Fibroblast of the aortic adventitia (primary cell): Measurements from ENCODE around the gene DENND1A. TPM values are rescaled to one million over a fixed set of nuclear protein-coding genes. Genes with fewer than 3 reads are reported as not detected.

Source experiments
- DNase-seq: peaks from one replicate; pipeline ENCODE4 v3.0.0-alpha.2; 2010; ENCODE audit warnings: low read depth
- H3K4me3 ChIP-seq: 2 replicates; pipeline ENCODE4 v1.5.1; 2011; ENCODE audit warnings: low read depth, mild to moderate bottlenecking, control low read depth, low read length, moderate library complexity
- total RNA-seq: library from RNA; depleted of rRNA; stranded (reverse); fragments of >200 nt; gene quantifications from 2 replicates; pipeline ENCODE4 v1.2.3, GENCODE V29; 2012; ENCODE audit warnings: low replicate concordance
- TF ChIP-seq, protein P1 (sequence below): IDR thresholded peaks from 2 replicates; pipeline ENCODE4 v1.5.1; 2011; ENCODE audit warnings: mild to moderate bottlenecking, low read length, control low read depth, inconsistent platforms; ENCODE audit not compliant: insufficient read depth

The DENND1A gene
- total RNA-seq, 1 donor: 27.7 TPM

DNA sequence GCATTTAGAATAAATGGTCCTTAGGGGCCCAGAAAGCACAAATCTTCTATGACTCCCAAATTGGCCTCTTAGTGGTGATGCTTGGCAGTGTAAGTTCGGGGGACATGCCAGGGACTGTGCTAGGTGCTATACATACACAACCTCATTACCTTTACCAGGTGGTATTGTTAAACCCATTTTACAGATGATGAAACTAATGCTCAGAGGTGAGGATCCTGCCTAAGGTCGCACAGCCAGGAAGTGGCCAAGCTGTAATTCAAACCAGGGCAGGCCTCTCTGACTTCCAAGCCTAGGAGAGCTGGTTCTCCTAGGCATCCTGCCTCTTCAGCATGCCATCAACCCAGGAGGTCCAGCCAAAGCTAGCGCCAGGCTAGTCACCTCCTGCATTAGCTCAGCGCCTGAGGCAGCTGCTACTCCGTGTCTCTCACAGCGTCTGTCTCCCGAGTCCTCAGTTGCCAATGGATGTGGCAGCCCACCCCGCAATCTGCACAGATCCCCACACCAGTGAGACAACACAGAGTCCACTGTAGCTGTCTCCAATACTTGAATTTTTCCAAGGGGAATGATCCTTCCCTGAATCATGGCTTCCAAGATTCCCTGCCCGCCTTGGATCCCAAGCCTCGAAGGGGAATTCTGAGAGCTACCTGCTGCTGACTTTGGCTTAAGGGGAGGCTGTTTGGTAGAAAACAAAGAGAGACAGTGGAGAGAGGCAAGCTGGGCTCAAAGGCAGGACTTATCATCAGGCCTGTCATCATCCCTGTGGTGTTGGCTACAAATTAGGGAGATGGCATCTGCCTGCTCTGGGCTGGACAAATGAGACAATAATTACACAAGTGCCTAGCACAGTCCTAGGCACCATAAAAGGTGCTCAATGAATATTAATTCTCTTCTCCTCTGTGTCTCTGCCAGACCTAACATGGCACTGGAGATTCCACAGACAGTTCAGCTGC, 521.3 kb downstream of the DENND1A start:
- no peak overlapping the region for H3K4me3 ChIP-seq
- TF ChIP-seq, protein P1, sequence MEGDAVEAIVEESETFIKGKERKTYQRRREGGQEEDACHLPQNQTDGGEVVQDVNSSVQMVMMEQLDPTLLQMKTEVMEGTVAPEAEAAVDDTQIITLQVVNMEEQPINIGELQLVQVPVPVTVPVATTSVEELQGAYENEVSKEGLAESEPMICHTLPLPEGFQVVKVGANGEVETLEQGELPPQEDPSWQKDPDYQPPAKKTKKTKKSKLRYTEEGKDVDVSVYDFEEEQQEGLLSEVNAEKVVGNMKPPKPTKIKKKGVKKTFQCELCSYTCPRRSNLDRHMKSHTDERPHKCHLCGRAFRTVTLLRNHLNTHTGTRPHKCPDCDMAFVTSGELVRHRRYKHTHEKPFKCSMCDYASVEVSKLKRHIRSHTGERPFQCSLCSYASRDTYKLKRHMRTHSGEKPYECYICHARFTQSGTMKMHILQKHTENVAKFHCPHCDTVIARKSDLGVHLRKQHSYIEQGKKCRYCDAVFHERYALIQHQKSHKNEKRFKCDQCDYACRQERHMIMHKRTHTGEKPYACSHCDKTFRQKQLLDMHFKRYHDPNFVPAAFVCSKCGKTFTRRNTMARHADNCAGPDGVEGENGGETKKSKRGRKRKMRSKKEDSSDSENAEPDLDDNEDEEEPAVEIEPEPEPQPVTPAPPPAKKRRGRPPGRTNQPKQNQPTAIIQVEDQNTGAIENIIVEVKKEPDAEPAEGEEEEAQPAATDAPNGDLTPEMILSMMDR: no peak
- DNase-seq: no peak

DNA sequence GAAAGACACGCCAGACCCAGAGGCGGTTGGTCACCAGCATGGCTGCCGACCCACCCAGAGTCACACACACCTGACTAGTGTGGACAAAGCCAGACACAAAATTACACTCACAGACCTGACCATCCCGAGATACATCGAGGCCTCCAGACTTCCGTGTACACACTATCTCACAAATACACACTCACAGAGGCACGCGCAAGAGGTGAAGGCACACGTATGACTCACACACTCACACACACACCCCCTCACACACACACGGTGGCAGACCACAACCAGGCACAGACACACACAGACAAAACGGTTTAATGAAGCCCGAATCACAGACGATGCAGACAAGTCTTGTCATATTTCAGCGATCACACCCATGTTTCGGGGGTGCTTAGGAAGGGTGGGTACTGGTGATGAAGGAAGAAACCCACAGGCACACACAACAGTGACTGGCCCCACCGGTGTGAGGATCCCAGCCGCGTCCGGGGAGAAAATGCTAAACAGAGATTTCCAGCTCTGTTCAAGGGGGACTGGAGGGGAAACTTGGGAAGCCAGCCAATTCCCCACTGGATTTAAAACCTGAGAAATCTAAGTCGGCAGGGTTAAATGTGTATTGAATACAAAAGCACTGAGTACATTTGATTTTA, 522.6 kb downstream of the DENND1A start:
- DNase-seq: no peak
- TF ChIP-seq, protein P1: no peak
- no peak overlapping the region for H3K4me3 ChIP-seq

DNA sequence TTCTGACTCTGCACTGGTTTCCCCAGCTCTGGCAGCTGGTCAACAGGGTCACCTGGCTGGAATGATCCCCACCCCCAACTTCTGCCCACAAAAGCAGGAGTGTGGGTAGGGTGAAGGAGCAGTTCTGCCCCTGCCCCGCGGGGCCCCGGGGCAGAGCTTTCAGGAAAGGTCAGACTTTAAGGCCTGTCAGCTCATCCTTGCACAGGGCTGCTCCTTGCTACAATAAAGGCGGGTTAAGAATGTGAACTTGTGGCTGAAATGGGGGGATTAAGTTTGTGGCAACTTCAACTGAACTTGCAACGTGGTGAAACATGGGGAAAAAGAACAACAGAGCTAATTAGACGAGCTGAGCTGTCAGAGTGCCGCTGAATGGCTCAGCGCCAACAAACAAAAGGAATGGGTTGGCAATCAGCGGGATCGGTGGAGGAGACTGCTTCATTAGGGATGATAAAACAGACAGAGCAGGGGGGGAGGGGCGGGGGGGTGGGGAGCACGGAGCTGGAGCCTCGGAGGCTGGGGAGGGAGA, 523.2 kb downstream of the DENND1A start:
- TF ChIP-seq, protein P1: no peak
- no peak overlapping the region for H3K4me3 ChIP-seq
- no peak for DNase-seq

DNA sequence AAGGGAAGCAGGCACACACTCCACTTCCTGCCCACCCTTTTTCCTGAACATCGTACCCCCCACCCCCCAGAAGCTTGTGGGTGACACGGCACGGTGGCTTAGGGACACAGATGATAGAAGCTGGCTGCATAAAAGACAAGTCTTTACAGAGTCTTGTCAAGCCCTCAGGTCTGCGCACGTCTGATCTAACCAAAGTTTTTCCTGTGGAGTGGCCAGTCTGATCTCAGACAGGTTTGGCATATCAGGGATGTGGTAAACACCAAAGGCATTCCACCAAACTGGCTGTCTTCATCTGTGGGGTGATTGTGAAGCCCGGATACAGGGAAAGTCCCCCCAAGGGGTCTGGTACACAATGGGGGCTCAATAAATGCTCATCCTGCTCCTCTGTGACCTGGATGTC, 523.9 kb downstream of the DENND1A start:
- DNase-seq: no peak
- H3K4me3 ChIP-seq: no peak overlapping the region
- TF ChIP-seq, protein P1: no peak

DNA sequence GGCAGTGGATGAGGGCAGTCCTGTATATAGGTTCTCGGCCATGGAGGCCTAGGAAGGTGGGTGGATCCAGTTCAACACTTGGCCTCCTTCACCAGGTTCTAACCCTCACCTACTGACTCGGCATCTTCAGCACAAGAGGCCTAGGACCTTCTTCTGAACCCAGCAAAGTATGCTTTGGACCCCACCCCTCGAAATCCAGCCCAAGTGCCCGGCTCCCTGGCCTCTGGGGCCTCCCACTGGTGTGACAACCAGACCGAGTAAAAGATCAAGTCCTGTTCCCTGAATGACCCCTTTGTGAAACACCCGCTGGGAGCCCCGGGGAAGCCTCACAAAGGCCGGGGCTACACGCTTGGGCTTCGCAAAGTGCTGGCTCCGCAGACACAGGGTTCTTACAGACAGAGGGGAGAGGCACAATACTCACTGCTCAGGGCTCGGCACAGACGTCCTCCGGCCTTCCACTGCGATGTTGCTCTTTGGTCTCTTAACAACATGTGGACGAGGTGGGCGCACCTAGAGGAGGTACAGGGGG, 526.9 kb downstream of the DENND1A start:
- TF ChIP-seq, protein P1: no peak
- no peak for DNase-seq
- H3K4me3 ChIP-seq: no peak overlapping the region

DNA sequence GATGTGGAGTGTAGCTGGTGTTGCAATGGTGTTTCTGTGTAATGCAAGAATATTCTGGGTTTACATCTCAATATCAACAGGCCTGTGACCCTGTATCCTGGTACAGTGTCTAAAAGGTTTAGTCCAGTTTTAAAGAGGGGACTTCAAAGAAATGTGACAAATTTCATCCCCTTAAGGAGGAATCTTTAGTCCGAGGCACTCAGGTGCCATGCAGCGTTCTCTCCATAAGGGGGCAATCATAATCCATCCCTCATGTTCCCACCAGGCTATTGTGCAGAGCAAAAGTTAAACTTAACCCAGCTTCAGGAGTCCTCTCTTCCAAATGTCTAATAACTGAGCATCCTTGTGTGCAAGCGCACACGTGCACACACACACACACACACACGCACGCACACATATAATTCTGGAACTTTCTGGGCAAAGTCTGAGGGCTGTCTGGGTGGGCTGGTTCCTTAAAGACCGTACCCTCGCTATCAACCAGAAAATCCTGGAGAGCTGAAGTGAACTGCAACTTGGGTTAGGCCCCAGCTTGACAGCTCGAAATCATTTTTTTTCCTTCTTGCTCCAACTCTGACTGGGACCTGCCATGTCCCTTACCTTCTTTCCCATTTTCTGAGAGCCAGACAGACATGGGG, 527.9 kb downstream of the DENND1A start:
- peak; percentile 56 for DNase-seq
- no peak overlapping the region for H3K4me3 ChIP-seq
- TF ChIP-seq, protein P1: peak; percentile 86
